ENCODE results near the gene PCGF2.
A peak's percentile ranks its signal among the peaks of the same experiment; 100 is the strongest.

The PCGF2 gene

GRCh38 chr17:38703742-38704605 lies 44.2 kb downstream of the PCGF2 start:
- in situ Hi-C loops (cut with HindIII; ENCODE audit: low sequenced_read_pairs), result no loop called here
- TF ChIP-seq CTCF (IDR thresholded peaks at IDR 0.05; ENCODE audit: low read depth, low read length), result no peak
- DNase-seq (ENCODE audit: low read depth, low spot score), result no peak
- peak overlapping the region; percentile 81 for H3K4me3 ChIP-seq (ENCODE audit: low read depth, low read length)

GRCh38 chr17:38702916-38703741 lies 45.0 kb downstream of the PCGF2 start:
- peak overlapping the region; percentile 81 for H3K4me3 ChIP-seq (ENCODE audit: low read depth, low read length)
- in situ Hi-C loops (cut with HindIII; ENCODE audit: low sequenced_read_pairs), result no loop called here
- TF ChIP-seq CTCF (IDR thresholded peaks at IDR 0.05; ENCODE audit: low read depth, low read length), result no peak
- no peak for DNase-seq (ENCODE audit: low read depth, low spot score)

GRCh38 chr17:38702166-38702915 lies 45.8 kb downstream of the PCGF2 start:
- TF ChIP-seq CTCF (IDR thresholded peaks at IDR 0.05; ENCODE audit: low read depth, low read length), result no peak
- peak; percentile 83 for DNase-seq (ENCODE audit: low read depth, low spot score)
- peak overlapping the region; percentile 81 for H3K4me3 ChIP-seq (ENCODE audit: low read depth, low read length)
- in situ Hi-C loops (cut with HindIII; ENCODE audit: low sequenced_read_pairs), result no loop called here

- TF ChIP-seq CTCF (IDR thresholded peaks at IDR 0.05; ENCODE audit: low read depth, low read length), result no peak
- H3K4me3 ChIP-seq (ENCODE audit: low read depth, low read length), result peak overlapping the region; percentile 81
- in situ Hi-C loops (cut with HindIII; ENCODE audit: low sequenced_read_pairs), result no loop called here
- peak; percentile 32 for DNase-seq (ENCODE audit: low read depth, low spot score)
Measured at GRCh38 chr17:38701504-38702165, 46.5 kb downstream of the PCGF2 start.

GRCh38 chr17:38698760-38699159 lies 49.4 kb downstream of the PCGF2 start:
- no peak overlapping the region for H3K4me3 ChIP-seq (ENCODE audit: low read depth, low read length)
- in situ Hi-C loops (cut with HindIII; ENCODE audit: low sequenced_read_pairs), result no loop called here
- DNase-seq (ENCODE audit: low read depth, low spot score), result no peak
- no peak for TF ChIP-seq CTCF (IDR thresholded peaks at IDR 0.05; ENCODE audit: low read depth, low read length)
